Measurements from ENCODE around the gene PRKD1.

PRKD1 gene

DNA sequence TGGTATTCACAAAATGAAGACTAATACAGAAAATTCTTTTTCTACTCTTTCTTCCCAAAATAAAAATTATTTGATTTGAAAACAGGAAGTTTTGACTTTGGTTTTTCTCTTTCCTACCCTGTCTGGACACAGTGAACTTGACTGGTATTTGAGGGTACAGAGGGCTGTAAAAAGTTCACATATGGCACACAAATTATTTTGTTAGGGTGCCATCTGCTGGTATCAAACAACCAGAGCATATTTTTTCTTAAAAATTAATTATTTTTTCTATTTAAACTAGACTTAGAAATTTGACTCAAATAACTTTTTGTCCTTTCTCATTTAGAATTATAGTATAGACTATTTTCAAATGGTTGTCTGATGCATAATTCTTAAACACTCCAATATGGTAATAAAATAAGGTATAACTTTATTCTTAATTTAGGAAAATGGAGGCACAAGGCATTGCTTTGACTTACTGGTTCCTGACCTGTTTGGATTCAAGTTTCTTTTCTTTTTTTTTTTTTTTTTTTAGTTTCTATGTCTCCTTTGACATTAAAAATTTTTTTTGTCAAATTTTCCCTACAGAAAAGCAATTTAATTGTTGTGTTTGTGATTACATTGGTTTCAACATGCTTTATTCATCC is 390.6 kb downstream of the PRKD1 start:
- CTCF ChIA-PET = interaction anchor here (0.7 kb wide), 1 partner anchor 459 kb away, joined by 3 read pairs; no protein-coding TSS in a partner anchor
- no peak for DNase-seq (ENCODE audit: extremely low spot score)
- POLR2A ChIA-PET = no interaction called here
- TF ChIP-seq FOXK2 (IDR thresholded peaks at IDR 0.05) = no peak
- TF ChIP-seq FOXA1 (IDR thresholded peaks at IDR 0.05) = no peak
- no peak for TF ChIP-seq ELF4 (IDR thresholded peaks at IDR 0.05)
- TF ChIP-seq LEF1 (IDR thresholded peaks at IDR 0.05; ENCODE audit: borderline replicate concordance) = no peak
- TF ChIP-seq L3MBTL2 (conservative IDR thresholded peaks at IDR 0.05) = no peak
- no peak for TF ChIP-seq SP1 (IDR thresholded peaks at IDR 0.05)
- no peak for TF ChIP-seq HDGF (IDR thresholded peaks at IDR 0.05; ENCODE audit: borderline replicate concordance)
- no peak for TF ChIP-seq NFRKB (IDR thresholded peaks at IDR 0.05)

DNA sequence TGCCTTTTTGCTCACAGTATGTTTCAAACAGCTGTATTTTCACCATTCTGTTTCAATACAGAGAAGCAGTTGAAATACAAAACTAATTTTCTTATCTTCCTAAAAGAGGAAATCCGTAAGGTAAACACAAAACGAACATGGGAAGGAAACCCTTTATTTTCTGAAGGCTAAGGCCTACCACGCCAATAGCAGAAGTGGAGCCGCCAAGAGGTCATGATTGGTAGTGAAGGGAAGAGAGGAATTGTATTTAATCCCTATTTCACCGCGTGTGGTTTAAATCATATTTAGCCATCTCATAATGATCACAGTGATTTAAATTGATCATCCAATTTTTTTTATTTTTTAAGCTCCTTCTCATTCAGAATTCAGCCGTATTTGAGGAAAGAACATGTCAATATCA is 398.2 kb downstream of the PRKD1 start:
- DNase-seq (ENCODE audit: extremely low spot score) = no peak
- POLR2A ChIA-PET = no interaction called here
- CTCF ChIA-PET = no interaction called here
- TF ChIP-seq FOXK2 (IDR thresholded peaks at IDR 0.05) (no peak), ARNT (IDR thresholded peaks at IDR 0.05) (no peak), HDGF (IDR thresholded peaks at IDR 0.05; ENCODE audit: borderline replicate concordance) (no peak), ELF4 (IDR thresholded peaks at IDR 0.05) (no peak), FOXA1 (IDR thresholded peaks at IDR 0.05) (no peak), L3MBTL2 (conservative IDR thresholded peaks at IDR 0.05) (no peak), CTBP1 (IDR thresholded peaks at IDR 0.05; ENCODE audit: borderline replicate concordance) (no peak), FOXM1 (IDR thresholded peaks at IDR 0.05; ENCODE audit: borderline replicate concordance) (no peak), ZNF384 (IDR thresholded peaks at IDR 0.05) (no peak), BHLHE40 (IDR thresholded peaks at IDR 0.05; ENCODE audit: borderline replicate concordance) (no peak), NFRKB (IDR thresholded peaks at IDR 0.05) (no peak)

DNA sequence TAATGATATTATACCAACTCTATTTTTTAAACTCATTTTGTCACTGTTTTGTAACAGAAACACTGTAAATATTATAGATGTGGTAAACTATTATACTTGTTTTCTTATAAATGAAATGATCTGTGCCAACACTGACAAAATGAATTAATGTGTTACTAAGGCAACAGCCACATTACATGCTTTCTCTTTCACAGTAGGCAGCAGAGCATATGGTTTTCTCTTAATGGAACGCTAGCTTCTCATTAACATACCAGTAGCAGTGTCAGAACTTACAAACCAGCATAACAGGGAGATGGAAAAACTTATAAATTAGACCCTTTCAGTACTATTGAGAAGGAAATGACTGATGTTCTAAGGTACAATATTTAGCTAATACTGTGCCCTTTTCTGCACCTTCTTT is 398.8 kb downstream of the PRKD1 start:
- CTCF ChIA-PET = no interaction called here
- no peak for DNase-seq (ENCODE audit: extremely low spot score)
- POLR2A ChIA-PET = no interaction called here
- TF ChIP-seq TARDBP (IDR thresholded peaks at IDR 0.05) (no peak), FOXK2 (IDR thresholded peaks at IDR 0.05) (no peak), ELF4 (IDR thresholded peaks at IDR 0.05) (no peak), CTBP1 (IDR thresholded peaks at IDR 0.05; ENCODE audit: borderline replicate concordance) (no peak), NFRKB (IDR thresholded peaks at IDR 0.05) (no peak), SP1 (IDR thresholded peaks at IDR 0.05) (no peak), FOXA1 (IDR thresholded peaks at IDR 0.05) (no peak), BHLHE40 (IDR thresholded peaks at IDR 0.05; ENCODE audit: borderline replicate concordance) (no peak), LEF1 (IDR thresholded peaks at IDR 0.05; ENCODE audit: borderline replicate concordance) (no peak)

DNA sequence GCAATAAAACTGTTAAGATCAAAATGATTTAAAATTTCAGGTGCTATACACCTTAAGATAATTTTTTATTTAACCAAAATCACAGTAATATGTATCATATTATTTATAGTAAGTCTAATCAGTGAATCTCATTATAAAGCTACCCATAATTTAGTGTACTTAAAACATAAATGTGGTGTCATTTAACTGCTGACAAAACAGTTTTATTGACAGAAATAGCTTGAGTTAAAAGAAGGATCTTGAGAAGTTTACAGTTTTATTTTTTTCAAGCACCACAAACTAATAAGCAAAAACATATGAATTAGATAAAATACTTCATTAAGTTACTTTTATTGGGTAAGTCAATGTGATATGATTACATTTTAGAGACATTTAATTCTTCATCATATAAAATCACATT is 400.4 kb downstream of the PRKD1 start:
- TF ChIP-seq L3MBTL2 (conservative IDR thresholded peaks at IDR 0.05) (no peak), FOXK2 (IDR thresholded peaks at IDR 0.05) (no peak), FOXA1 (IDR thresholded peaks at IDR 0.05) (no peak), SUZ12 (IDR thresholded peaks at IDR 0.05) (no peak), BHLHE40 (IDR thresholded peaks at IDR 0.05; ENCODE audit: borderline replicate concordance) (no peak), ZNF384 (IDR thresholded peaks at IDR 0.05) (no peak), NFRKB (IDR thresholded peaks at IDR 0.05) (no peak), ARNT (IDR thresholded peaks at IDR 0.05) (no peak), TARDBP (IDR thresholded peaks at IDR 0.05) (no peak), CTBP1 (IDR thresholded peaks at IDR 0.05; ENCODE audit: borderline replicate concordance) (no peak)
- TF ChIP-seq, protein P1, sequence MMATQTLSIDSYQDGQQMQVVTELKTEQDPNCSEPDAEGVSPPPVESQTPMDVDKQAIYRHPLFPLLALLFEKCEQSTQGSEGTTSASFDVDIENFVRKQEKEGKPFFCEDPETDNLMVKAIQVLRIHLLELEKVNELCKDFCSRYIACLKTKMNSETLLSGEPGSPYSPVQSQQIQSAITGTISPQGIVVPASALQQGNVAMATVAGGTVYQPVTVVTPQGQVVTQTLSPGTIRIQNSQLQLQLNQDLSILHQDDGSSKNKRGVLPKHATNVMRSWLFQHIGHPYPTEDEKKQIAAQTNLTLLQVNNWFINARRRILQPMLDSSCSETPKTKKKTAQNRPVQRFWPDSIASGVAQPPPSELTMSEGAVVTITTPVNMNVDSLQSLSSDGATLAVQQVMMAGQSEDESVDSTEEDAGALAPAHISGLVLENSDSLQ (IDR thresholded peaks at IDR 0.05) = no peak
- no peak for DNase-seq (ENCODE audit: extremely low spot score)
- POLR2A ChIA-PET = no interaction called here
- CTCF ChIA-PET = no interaction called here

Measured in HEK293T (cell line).